Pancreas (tissue), 10 donors: ENCODE results near the gene ZGRF1. TPM values are rescaled to one million over a fixed set of nuclear protein-coding genes. Genes with fewer than 3 reads are reported as not detected.

Experiments used
- ATAC-seq, 4 donors: fragments of 200-7000 bp; cut with Tn5 transposase; one replicate each; pipeline versions ENCODE4 v1.8.0 to v1.9.1; 2020; ENCODE audit warnings: mild to moderate bottlenecking in 4 of 4, moderate library complexity in 4 of 4
- DNase-seq, 6 donors: peaks; one replicate each; pipeline ENCODE4 v3.0.0-alpha.2; 2020
- FAIRE-seq: peaks from 2 replicates; lab custom pipeline; 2012; peaks lifted over from hg19 to GRCh38; lab: Jason Lieb, UNC
- H3K27ac ChIP-seq, 4 donors: fragments of 200-600 bp; sonication (generic); 1 replicate in 3 of 4; 2 replicates in 1 of 4; pipeline versions ENCODE4 v1.5.0 to v1.8.0; 2020
- H3K27me3 ChIP-seq, 4 donors: fragments of 200-600 bp; one replicate each; pipeline ENCODE4 v1.8.0; 2021
- H3K36me3 ChIP-seq, 3 donors: fragments of 200-600 bp; sonication (generic) in 1 of 3; one replicate each; pipeline versions ENCODE4 v1.5.0 to v1.8.0; 2020 to 2021
- H3K4me1 ChIP-seq, 3 donors: fragments of 200-600 bp; one replicate each; pipeline ENCODE4 v1.8.0; 2021
- H3K4me3 ChIP-seq, 4 donors: fragments of 200-600 bp; sonication (generic) in 2 of 4; one replicate each; pipeline versions ENCODE4 v1.5.0 to v1.8.0; 2020 to 2021
- H3K9me3 ChIP-seq, 4 donors: fragments of 200-600 bp; one replicate each; pipeline ENCODE4 v1.8.0; 2021
- WGBS, 2 donors: extraction: QIAGEN DNeasy Blood & Tissue Kit; methylation state at CpG; one replicate each; pipeline ENCODE4 v1.1.7; 2013; 5-methylcytosine and 5-hydroxymethylcytosine counted together
- intact Hi-C, 3 donors: fragments of 100-400 bp; cut with DNase I; formaldehyde crosslinking; loops; one replicate each; pipeline versions ENCODE4 v1.11.1 to v1.14.2; 2022
- polyA plus RNA-seq, 2 donors: library from polyadenylated mRNA; stranded (reverse); fragments of 200-250 nt; gene quantifications; one replicate each; pipeline ENCODE4 v1.2.3, GENCODE V29; 2013
- total RNA-seq, 6 donors: library from RNA; stranded (reverse); fragmentation: NEBNext Ultra II Directional in 4 of 6; extraction: Animal tissue kit (Norgen Biotek cat#: 25700) in 4 of 6; gene quantifications; one replicate each; pipeline versions ENCODE4 v1.2.1 to v1.2.4, GENCODE V29; 2021 to 2023
- TF ChIP-seq, protein P1 (sequence below), 4 donors: fragments of 200-600 bp; sonication (generic) in 3 of 4; IDR thresholded peaks; one replicate each; pipeline versions ENCODE4 v1.5.0 to v1.8.0; 2021; ENCODE audit warnings: antibody characterized with exemption in 4 of 4
- donor health status: healthy with polysubstance abuse.
- donor health status: DM: no; HTN: no; CAD: no; lungs with moderate emphysema.
- donor health status: DM: no; HTN: no; CAD: no.
- donor health status: control.
- donor health status: control.
- donor health status: Bipolar disorder and iron deficiency.
- donor health status: DM: yes; HTN: yes; CAD: no.
- donor health status: DM: no; HTN: no; CAD: no.
- donor health status: DM: no; HTN: no; CAD: no.
- donor health status: DM: yes; HTN: yes; CAD: no.

ZGRF1 gene
- total and polyA plus RNA-seq, 8 donors = 0.82 to 4.9 (median 1.9) TPM

DNA sequence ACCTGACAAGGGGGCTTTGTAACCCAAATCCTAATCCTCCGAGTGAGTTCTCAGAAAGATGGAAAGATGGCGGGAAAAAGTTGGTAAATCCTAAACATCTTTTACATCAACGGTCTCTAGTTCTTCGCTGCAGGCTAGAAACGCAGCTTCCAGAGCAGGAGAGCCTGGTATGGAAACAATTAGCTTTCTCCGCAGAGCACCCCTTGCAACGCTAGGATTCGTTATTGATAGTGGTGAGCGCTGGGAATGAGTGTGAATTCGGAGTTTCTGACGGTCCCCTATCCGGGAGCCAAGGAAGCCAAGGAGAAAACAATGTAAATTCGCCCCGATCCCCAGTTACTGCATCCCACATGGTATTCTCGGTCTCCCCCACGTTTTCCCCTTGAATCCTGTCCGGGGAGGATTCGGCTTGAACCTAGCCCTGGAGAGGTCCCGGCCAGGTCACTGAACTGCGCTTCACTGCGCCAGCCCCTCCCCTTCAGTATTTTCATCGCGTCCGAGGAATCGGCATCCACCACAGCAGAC is 116.0 kb downstream of the ZGRF1 start:
- Histone ChIP-seq H3K27ac (no peak overlapping the region), H3K4me3 (no peak overlapping the region), H3K4me1 (peaks cover 4 to 10% (median 5%) of the 10 kb centered on the region in 3 donors), H3K36me3 (no peaks in the 10 kb centered on the region), H3K27me3 (peaks cover 8 to 62% (median 29%) of the 10 kb centered on the region in 4 donors), H3K9me3 (no peaks in the 10 kb centered on the region)
- 3 to 4% methylated on average over 25 of the region's 25 CpGs for WGBS, 2 donors
- TF ChIP-seq, protein P1, sequence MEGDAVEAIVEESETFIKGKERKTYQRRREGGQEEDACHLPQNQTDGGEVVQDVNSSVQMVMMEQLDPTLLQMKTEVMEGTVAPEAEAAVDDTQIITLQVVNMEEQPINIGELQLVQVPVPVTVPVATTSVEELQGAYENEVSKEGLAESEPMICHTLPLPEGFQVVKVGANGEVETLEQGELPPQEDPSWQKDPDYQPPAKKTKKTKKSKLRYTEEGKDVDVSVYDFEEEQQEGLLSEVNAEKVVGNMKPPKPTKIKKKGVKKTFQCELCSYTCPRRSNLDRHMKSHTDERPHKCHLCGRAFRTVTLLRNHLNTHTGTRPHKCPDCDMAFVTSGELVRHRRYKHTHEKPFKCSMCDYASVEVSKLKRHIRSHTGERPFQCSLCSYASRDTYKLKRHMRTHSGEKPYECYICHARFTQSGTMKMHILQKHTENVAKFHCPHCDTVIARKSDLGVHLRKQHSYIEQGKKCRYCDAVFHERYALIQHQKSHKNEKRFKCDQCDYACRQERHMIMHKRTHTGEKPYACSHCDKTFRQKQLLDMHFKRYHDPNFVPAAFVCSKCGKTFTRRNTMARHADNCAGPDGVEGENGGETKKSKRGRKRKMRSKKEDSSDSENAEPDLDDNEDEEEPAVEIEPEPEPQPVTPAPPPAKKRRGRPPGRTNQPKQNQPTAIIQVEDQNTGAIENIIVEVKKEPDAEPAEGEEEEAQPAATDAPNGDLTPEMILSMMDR (IDR thresholded peaks at IDR 0.05) = no peak
- ATAC-seq (no peak), FAIRE-seq (no peak), DNase-seq (no peak)
- intact Hi-C loops = no loop called here

DNA sequence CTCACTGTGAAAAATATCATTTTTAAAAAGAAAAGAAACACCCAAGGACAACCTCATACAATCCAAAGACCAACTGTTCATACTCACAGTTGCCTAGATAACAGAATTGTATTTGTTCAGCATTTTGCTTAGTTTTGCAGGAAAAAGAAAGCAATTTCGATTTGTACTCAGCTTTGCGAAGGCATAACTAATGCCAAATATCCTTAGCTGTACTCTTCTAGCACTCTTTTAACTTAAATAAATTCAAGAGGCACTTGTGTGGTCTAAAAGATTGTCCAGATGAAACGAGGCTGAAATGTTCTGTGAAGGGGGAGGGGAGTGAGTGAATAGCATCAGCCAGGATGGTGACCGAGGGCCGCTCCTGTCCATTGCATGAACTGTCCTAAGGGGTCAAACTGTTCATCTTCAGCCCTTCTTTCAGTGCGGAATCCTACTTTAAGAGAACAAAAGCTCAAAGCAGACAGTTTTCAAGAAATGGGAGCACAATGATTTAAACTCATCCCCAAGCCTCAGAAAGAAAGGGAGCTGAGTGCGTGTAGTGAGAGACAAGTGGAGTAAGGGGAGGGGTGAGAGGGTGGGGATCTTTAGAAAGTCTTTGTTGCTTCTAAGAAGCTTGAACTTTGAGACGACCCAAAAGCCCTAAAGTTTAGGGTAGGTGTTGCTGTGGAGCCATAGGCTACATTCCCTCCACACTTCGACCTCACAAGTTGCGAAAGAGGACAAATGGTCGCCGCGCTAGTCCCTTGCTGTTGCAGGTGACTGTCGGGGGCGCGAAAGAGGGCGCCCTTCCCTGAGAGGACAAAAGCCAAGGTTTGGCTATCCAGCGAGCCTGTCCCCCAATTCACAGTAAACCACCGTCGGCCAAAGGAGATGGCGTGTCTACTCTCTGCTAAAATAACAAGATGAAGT is 116.8 kb downstream of the ZGRF1 start:
- H3K9me3 ChIP-seq = no peaks in the 10 kb centered on the region
- DNase-seq = no peak
- WGBS, 2 donors = 8 to 9% methylated on average over 21 of the region's 21 CpGs
- peaks cover 4 to 12% (median 10%) of the 10 kb centered on the region in 3 donors for H3K4me1 ChIP-seq
- H3K27ac ChIP-seq = no peak overlapping the region
- no peak overlapping the region for H3K4me3 ChIP-seq
- intact Hi-C loops = no loop called here
- H3K36me3 ChIP-seq = no peaks in the 10 kb centered on the region
- TF ChIP-seq, protein P1 (IDR thresholded peaks at IDR 0.05) = no peak
- peaks cover 8 to 66% (median 29%) of the 10 kb centered on the region in 4 donors for H3K27me3 ChIP-seq
- no peak for ATAC-seq
- no peak for FAIRE-seq

DNA sequence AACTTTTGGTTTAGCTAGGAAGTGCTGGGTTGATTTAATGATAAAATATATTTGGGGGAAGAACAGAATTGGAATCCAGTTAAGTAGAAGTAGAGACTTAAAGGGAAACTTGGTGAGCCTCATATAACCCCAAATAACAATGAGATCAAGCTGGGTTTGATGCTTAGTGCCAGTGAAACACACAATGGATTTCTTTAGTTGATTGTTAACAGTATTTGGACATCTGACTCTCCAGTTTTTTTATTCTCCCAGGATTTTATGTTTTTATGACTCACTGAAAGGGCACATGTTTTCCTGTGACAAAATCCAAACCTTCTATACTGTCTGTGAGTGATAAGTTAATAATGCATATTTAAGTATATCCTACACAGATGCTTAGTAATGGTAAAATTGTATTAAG is 118.0 kb downstream of the ZGRF1 start:
- Histone ChIP-seq H3K4me1 (peaks cover 4 to 16% (median 16%) of the 10 kb centered on the region in 3 donors), H3K27me3 (peaks cover 8 to 77% (median 29%) of the 10 kb centered on the region in 4 donors), H3K9me3 (no peaks in the 10 kb centered on the region), H3K36me3 (no peaks in the 10 kb centered on the region), H3K4me3 (no peak overlapping the region), H3K27ac (no peak overlapping the region)
- intact Hi-C loops = no loop called here
- DNase-seq (no peak), ATAC-seq (no peak), FAIRE-seq (no peak)
- TF ChIP-seq, protein P1 (IDR thresholded peaks at IDR 0.05) = no peak

DNA sequence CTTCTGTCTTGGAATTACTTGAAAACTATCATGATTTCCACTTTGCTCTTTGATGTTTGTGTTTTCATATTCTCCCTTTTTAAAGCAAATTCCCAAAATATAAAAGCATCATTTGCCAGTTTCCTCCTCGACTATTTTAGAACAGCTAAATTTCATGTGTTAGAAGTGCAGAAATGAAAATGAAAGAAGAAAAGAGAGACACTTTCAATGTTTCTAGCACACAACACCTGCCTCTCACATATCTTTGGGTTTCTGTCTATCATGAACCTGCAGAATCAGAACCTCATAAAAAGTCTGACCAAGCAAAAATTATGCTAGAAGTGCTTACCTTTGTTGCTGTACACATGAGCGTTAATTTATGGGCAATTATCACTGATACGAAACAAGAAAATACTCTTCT is 118.8 kb downstream of the ZGRF1 start:
- H3K9me3 ChIP-seq = no peaks in the 10 kb centered on the region
- DNase-seq = no peak
- no peak for ATAC-seq
- peaks cover 4 to 16% (median 16%) of the 10 kb centered on the region in 3 donors for H3K4me1 ChIP-seq
- H3K27ac ChIP-seq = no peak overlapping the region
- no peak overlapping the region for H3K4me3 ChIP-seq
- intact Hi-C loops = no loop called here
- H3K27me3 ChIP-seq = peaks cover 8 to 77% (median 33%) of the 10 kb centered on the region in 4 donors
- no peaks in the 10 kb centered on the region for H3K36me3 ChIP-seq
- TF ChIP-seq, protein P1 (IDR thresholded peaks at IDR 0.05) = no peak
- WGBS, 2 donors = 31 to 33% methylated on average over 3 of the region's 3 CpGs
- no peak for FAIRE-seq
